B cell (primary cell): Measurements from ENCODE around the gene ZCWPW2. TPM values are rescaled to one million over a fixed set of nuclear protein-coding genes. Genes with fewer than 3 reads are reported as not detected.

Source experiments
- ATAC-seq: fragments of 200-7000 bp; cut with Tn5 transposase; one replicate; pipeline ENCODE4 v1.10.0; 2021; ENCODE audit warnings: low read depth, mild to moderate bottlenecking, moderate number of reproducible peaks, moderate library complexity
- CTCF ChIA-PET: fragments of 350-600 bp; sonication (Branson Sonifier 250); formaldehyde crosslinking; loops from one replicate; lab custom pipeline; 2021; ENCODE audit warnings: antibody characterized with exemption, inconsistent platforms; lab: Charles Lee
- POLR2A ChIA-PET: fragments of 350-600 bp; sonication (Branson Sonifier 250); formaldehyde crosslinking; loops from one replicate; lab custom pipeline; 2021; ENCODE audit warnings: antibody characterized with exemption; lab: Charles Lee
- DNase-seq: peaks from one replicate; pipeline ENCODE4 v3.0.0; 2013
- H2AFZ ChIP-seq: 2 replicates; pipeline ENCODE4 v1.6.1; 2012; ENCODE audit warnings: mild to moderate bottlenecking, low read depth, low read length; ENCODE audit not compliant: insufficient read depth, poor library complexity, severe bottlenecking
- H3K27ac ChIP-seq, 2 donors: 1 replicate in 1 of 2; 2 replicates in 1 of 2; pipeline ENCODE4 v1.5.1; 2012 to 2013; ENCODE audit warnings: low read length in 2 of 2, mild to moderate bottlenecking in 2 of 2, moderate library complexity in 1 of 2
- H3K27me3 ChIP-seq, 4 experiments: fragments of 200-600 bp in 1 of 4; sonication (generic) in 1 of 4; replicated peaks in 1 of 4; 1 replicate in 2 of 4; 2 replicates in 2 of 4; pipeline versions ENCODE4 v1.6.1 to v1.7.0; 2013 to 2016; ENCODE audit warnings: low read length in 3 of 4, mild to moderate bottlenecking in 2 of 4, mixed read lengths in 1 of 4, moderate library complexity in 1 of 4; ENCODE audit not compliant: insufficient read depth in 4 of 4, control insufficient read depth in 3 of 4; ENCODE audit errors: control extremely low read depth in 1 of 4
- H3K36me3 ChIP-seq, 2 experiments: replicated peaks in 1 of 2; 1 replicate in 1 of 2; 2 replicates in 1 of 2; pipeline versions ENCODE4 v1.6.1 to v1.7.1; 2013; ENCODE audit warnings: low read length in 1 of 2; ENCODE audit not compliant: insufficient read depth in 2 of 2, control insufficient read depth in 1 of 2; ENCODE audit errors: control extremely low read depth in 1 of 2, extremely low read depth in 1 of 2
- H3K4me1 ChIP-seq, 2 donors: fragments of 200-600 bp in 1 of 2; sonication (generic) in 1 of 2; 1 replicate in 1 of 2; 2 replicates in 1 of 2; pipeline versions ENCODE4 v1.5.1 to v1.6.1; 2013 to 2017; ENCODE audit warnings: low read length in 2 of 2; ENCODE audit not compliant: control insufficient read depth in 2 of 2, insufficient read depth in 2 of 2
- H3K4me2 ChIP-seq: replicated peaks from 2 replicates; pipeline ENCODE3; 2012; ENCODE audit warnings: mild to moderate bottlenecking, low read depth, low read length; ENCODE audit not compliant: poor library complexity, severe bottlenecking
- H3K4me3 ChIP-seq, 5 experiments: fragments of 200-600 bp in 1 of 5; sonication (generic) in 1 of 5; 1 replicate in 3 of 5; 2 replicates in 2 of 5; pipeline versions ENCODE4 v1.5.1 to v1.7.0; 2011 to 2016; ENCODE audit warnings: low read length in 4 of 5, mild to moderate bottlenecking in 4 of 5, low read depth in 2 of 5, control low read depth in 1 of 5, moderate library complexity in 1 of 5; ENCODE audit not compliant: insufficient read depth in 1 of 5; ENCODE audit errors: control extremely low read depth in 1 of 5, extremely low read depth in 1 of 5
- H3K79me2 ChIP-seq: fragments of 200-600 bp; sonication (generic); one replicate; pipeline ENCODE4 v1.6.0; 2016; ENCODE audit warnings: low read length; ENCODE audit not compliant: control insufficient read depth, insufficient read depth
- H3K9ac ChIP-seq: fragments of 200-600 bp; sonication (generic); 2 replicates; pipeline ENCODE4 v1.6.1; 2017; ENCODE audit warnings: mild to moderate bottlenecking, low read length, moderate library complexity
- H3K9me3 ChIP-seq, 3 donors: one replicate each; pipeline versions ENCODE4 v1.6.1 to v1.7.1; 2013; ENCODE audit warnings: low read length in 2 of 3; ENCODE audit not compliant: control insufficient read depth in 2 of 3, insufficient read depth in 1 of 3; ENCODE audit errors: control extremely low read depth in 1 of 3
- H4K20me1 ChIP-seq: 2 replicates; pipeline ENCODE4 v1.6.0; 2012; ENCODE audit warnings: mild to moderate bottlenecking, low read length; ENCODE audit not compliant: insufficient read depth, control insufficient read depth, poor library complexity, severe bottlenecking
- H3K27ac Mint-ChIP-seq: one replicate; pipeline ENCODE4 v1.8.0; 2021; ENCODE audit warnings: mixed read lengths
- H3K27me3 Mint-ChIP-seq: one replicate; pipeline ENCODE4 v1.8.0; 2021; ENCODE audit warnings: mixed read lengths
- H3K4me1 Mint-ChIP-seq: one replicate; pipeline ENCODE4 v1.8.0; 2021; ENCODE audit warnings: mixed read lengths
- H3K4me3 Mint-ChIP-seq: one replicate; pipeline ENCODE4 v1.8.0; 2021; ENCODE audit warnings: mixed read lengths
- H3K9me3 Mint-ChIP-seq: one replicate; pipeline ENCODE4 v1.8.0; 2022; ENCODE audit warnings: mixed read lengths; ENCODE audit not compliant: insufficient read depth
- EZH2 ChIP-seq: IDR thresholded peaks from 2 replicates; pipeline ENCODE4 v1.6.1; 2012; ENCODE audit warnings: borderline replicate concordance, low read depth, mild to moderate bottlenecking, moderate library complexity, low read length; ENCODE audit not compliant: insufficient read depth, poor library complexity, severe bottlenecking
- WGBS: methylation state at CpG from one replicate; pipeline ENCODE4 v1.1.5; 2013; ENCODE audit warnings: missing lambda C conversion rate; ENCODE audit not compliant: insufficient coverage; 5-methylcytosine and 5-hydroxymethylcytosine counted together
- intact Hi-C: fragments of 100-400 bp; cut with micrococcal nuclease; formaldehyde crosslinking; loops from one replicate; pipeline ENCODE4 v1.10.0; 2022
- polyA plus RNA-seq: library from polyadenylated mRNA; depleted of rRNA; stranded (reverse); fragments of >200 nt; gene quantifications from 2 replicates; pipeline ENCODE4 v1.2.3, GENCODE V29; 2012
- total RNA-seq, 2 donors: library from RNA; stranded (reverse); fragments of 120-200 nt in 1 of 2; gene quantifications; 1 replicate in 1 of 2; 2 replicates in 1 of 2; pipeline versions ENCODE4 v1.2.3 to v1.2.4, GENCODE V29; 2013 to 2022
- TF ChIP-seq, protein P1 (sequence below): fragments of 200-600 bp; IDR thresholded peaks from one replicate; pipeline ENCODE4 v1.8.0; 2022; ENCODE audit warnings: antibody characterized with exemption, mild to moderate bottlenecking

Gene ZCWPW2
- total and polyA plus RNA-seq, 2 donors (not counting 1 experiment from before 2014, with no cell fraction given) = not detected

DNA sequence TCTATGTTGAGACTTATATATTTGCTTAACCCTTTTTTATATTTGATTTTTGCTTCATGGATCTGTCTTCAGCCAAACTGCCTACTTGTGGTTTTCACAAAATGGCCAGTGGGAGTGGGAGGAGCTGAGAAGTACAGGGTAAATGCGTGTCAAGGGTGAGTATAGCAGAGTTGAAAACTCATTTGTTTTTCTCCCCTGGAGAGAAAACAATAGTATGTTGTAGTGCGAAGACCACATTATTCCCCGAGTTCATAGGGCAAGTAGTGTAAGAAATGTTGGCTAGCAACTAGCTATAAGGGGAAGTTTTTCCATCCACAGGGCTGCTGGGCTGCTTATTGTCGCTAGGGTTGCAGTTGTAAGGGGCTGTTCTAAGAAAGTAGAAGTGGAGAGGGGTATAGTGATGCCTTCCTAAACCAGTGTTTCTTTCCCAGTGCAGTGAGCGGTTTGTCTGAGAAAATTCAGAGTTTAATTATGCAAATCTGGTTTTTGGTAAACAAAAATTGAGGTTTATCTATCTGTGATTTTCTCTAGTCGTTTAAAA, 153.9 kb downstream of the ZCWPW2 start:
- H3K4me2 ChIP-seq = no peak overlapping the region
- no peak overlapping the region for H3K9ac ChIP-seq
- CTCF ChIA-PET = no interaction called here
- WGBS = 96% methylated on average over 2 of the region's 6 CpGs
- H2AFZ ChIP-seq = no peak overlapping the region
- DNase-seq (no peak), ATAC-seq (no peak)
- intact Hi-C loops = no loop called here
- no peaks in the 10 kb centered on the region for H3K27me3 Mint-ChIP-seq
- H3K4me1 Mint-ChIP-seq = no peaks in the 10 kb centered on the region
- no peaks in the 10 kb centered on the region for H3K9me3 ChIP-seq
- no peaks in the 10 kb centered on the region for H3K9me3 Mint-ChIP-seq
- POLR2A ChIA-PET = no interaction called here
- no peak for TF ChIP-seq EZH2
- TF ChIP-seq, protein P1, sequence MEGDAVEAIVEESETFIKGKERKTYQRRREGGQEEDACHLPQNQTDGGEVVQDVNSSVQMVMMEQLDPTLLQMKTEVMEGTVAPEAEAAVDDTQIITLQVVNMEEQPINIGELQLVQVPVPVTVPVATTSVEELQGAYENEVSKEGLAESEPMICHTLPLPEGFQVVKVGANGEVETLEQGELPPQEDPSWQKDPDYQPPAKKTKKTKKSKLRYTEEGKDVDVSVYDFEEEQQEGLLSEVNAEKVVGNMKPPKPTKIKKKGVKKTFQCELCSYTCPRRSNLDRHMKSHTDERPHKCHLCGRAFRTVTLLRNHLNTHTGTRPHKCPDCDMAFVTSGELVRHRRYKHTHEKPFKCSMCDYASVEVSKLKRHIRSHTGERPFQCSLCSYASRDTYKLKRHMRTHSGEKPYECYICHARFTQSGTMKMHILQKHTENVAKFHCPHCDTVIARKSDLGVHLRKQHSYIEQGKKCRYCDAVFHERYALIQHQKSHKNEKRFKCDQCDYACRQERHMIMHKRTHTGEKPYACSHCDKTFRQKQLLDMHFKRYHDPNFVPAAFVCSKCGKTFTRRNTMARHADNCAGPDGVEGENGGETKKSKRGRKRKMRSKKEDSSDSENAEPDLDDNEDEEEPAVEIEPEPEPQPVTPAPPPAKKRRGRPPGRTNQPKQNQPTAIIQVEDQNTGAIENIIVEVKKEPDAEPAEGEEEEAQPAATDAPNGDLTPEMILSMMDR = no peak
- no peak overlapping the region for H3K27ac ChIP-seq
- no peaks in the 10 kb centered on the region for H3K36me3 ChIP-seq
- H3K4me1 ChIP-seq = no peaks in the 10 kb centered on the region
- no peaks in the 10 kb centered on the region for H4K20me1 ChIP-seq
- H3K79me2 ChIP-seq = no peaks in the 10 kb centered on the region
- no peaks in the 10 kb centered on the region for H3K27me3 ChIP-seq
- no peak overlapping the region for H3K4me3 Mint-ChIP-seq
- H3K27ac Mint-ChIP-seq = no peak overlapping the region
- H3K4me3 ChIP-seq = no peak overlapping the region

DNA sequence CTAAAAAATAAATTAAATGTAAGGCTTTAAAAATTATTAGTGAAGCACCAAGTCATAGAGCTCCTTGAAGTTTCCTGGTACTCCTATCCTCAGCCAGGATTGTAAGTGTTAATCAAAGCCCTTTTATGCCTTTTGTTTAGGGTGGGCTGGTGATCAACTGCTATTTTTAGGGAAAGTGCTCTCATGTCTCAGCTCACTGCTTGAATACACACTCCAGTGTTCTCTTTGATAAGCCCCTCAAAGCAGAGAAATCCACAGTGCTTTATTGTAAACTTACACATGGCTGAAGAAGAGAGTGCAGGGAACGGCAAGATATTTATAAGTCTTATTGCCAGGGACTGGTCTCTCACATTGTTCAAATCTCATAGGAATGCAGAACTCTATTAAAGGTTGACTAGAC, 156.5 kb downstream of the ZCWPW2 start:
- no CpG with 5 or more reads among the region's 1 CpG for WGBS
- no peaks in the 10 kb centered on the region for H3K27me3 ChIP-seq
- H2AFZ ChIP-seq = no peak overlapping the region
- H3K27ac ChIP-seq = no peak overlapping the region
- H3K4me2 ChIP-seq = no peak overlapping the region
- intact Hi-C loops = no loop called here
- H3K36me3 ChIP-seq = no peaks in the 10 kb centered on the region
- no peak overlapping the region for H3K9ac ChIP-seq
- TF ChIP-seq, protein P1 = no peak
- TF ChIP-seq EZH2 = no peak
- no peak for DNase-seq
- POLR2A ChIA-PET = no interaction called here
- no peak overlapping the region for H3K4me3 ChIP-seq
- no peaks in the 10 kb centered on the region for H4K20me1 ChIP-seq
- CTCF ChIA-PET = no interaction called here
- Mint-ChIP-seq H3K9me3 (peaks cover 4% of the 10 kb centered on the region), H3K4me3 (no peak overlapping the region), H3K27ac (no peak overlapping the region), H3K27me3 (no peaks in the 10 kb centered on the region), H3K4me1 (no peaks in the 10 kb centered on the region)
- H3K4me1 ChIP-seq = no peaks in the 10 kb centered on the region
- ATAC-seq = no peak
- H3K9me3 ChIP-seq = no peaks in the 10 kb centered on the region
- H3K79me2 ChIP-seq = no peaks in the 10 kb centered on the region
